ES-I3 (cell line): Measurements from ENCODE around the gene LIN7C.

Experiments used
- H3K36me3 ChIP-seq: 2 replicates; pipeline ENCODE4 v1.6.1; 2013; ENCODE audit warnings: mild to moderate bottlenecking, low read length, control low read depth, moderate library complexity; ENCODE audit not compliant: insufficient read depth
- H3K4me1 ChIP-seq: 2 replicates; pipeline ENCODE4 v1.6.1; 2013; ENCODE audit warnings: mild to moderate bottlenecking, control low read depth, low read length; ENCODE audit not compliant: insufficient read depth
- H3K9ac ChIP-seq: 2 replicates; pipeline ENCODE4 v1.6.1; 2013; ENCODE audit warnings: low read depth, mild to moderate bottlenecking, low read length, moderate library complexity
- H3K9me3 ChIP-seq: 2 replicates; pipeline ENCODE4 v1.6.1; 2013; ENCODE audit warnings: mild to moderate bottlenecking, low read length, moderate library complexity; ENCODE audit not compliant: control insufficient read depth, insufficient read depth

The LIN7C gene, protein sequence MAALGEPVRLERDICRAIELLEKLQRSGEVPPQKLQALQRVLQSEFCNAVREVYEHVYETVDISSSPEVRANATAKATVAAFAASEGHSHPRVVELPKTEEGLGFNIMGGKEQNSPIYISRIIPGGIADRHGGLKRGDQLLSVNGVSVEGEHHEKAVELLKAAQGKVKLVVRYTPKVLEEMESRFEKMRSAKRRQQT

DNA sequence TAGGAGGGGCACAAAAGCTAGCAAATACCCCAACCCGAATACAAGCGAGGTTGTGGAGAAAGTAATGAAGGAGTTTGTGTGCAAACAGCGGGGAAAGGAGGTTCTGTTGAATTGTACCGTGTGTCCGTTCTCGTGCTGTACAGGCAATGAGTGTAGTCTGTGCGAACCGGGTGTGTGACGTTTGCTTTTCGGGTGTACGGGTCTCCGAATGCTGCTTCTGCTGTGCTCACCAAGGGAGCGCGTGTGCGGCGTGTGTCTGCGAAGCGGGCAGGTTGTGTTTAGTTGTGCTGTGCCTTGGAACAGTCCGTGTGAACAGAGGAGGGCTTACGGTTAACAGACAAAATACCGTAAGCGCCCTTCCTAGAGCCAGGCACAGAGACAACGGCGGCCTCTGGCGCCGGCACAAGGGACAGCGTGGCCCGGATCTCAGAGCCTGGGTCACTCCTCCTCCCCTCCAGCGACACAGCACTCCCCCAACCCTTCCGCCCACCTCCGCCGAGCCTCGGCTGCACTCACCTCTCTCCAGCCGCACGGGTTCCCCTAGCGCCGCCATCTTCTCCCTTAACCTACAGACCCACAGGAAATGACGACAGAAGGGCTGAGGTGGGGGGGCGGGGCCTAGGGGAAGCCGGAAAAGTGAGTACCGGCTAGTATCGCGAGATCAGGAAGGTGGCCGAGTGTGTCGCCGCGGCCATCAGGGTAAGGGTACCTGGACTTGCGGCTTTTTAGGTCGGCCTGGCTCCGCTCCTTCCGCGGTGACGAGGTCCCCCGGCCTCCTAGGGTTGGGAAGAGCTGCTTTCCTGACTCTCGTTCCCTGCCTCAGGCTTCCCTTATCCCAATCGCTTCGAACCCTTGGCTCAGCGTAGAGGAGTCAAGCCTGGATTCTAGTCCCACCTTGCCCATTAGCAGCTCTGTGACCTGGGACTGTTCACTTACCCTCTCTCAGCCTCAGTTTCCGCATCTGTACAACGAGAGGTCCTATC is at the start of gene LIN7C:
TSS of gene LIN7C (minus strand) at position 570 of the 983 bp plus-strand sequence. CDS start at position 553, 17 bp downstream.
- H3K36me3 ChIP-seq: no peaks in the 10 kb centered on the region
- H3K9ac ChIP-seq: peak within 1 kb of the TSS; percentile 95
- H3K4me1 ChIP-seq: no peaks in the 10 kb centered on the region; the same call in 1 of the 2 replicates
- H3K9me3 ChIP-seq: no peaks in the 10 kb centered on the region

DNA sequence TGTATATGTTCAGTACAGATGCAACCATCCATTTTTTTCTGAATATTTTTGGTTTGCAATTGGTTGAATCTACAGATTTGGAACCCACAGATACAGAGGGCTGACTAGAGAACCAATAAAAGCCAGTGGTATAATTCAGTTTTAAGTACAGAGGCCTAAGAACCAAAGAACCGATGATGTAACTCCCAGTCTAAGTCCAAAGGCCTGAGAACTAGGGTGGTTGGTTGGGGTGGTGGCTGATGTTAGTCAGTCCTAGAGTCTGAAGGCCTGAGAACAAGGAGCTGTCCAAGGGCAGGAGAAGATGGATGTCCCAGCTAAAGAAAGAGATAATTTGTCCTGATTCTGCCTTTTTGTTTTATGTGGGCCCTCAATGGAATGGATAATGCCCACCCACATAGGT is 48.7 kb upstream of the LIN7C start:
- H3K36me3 ChIP-seq: no peaks in the 10 kb centered on the region
- no peak overlapping the region for H3K9ac ChIP-seq
- no peaks in the 10 kb centered on the region for H3K9me3 ChIP-seq
- H3K4me1 ChIP-seq: no peaks in the 10 kb centered on the region

DNA sequence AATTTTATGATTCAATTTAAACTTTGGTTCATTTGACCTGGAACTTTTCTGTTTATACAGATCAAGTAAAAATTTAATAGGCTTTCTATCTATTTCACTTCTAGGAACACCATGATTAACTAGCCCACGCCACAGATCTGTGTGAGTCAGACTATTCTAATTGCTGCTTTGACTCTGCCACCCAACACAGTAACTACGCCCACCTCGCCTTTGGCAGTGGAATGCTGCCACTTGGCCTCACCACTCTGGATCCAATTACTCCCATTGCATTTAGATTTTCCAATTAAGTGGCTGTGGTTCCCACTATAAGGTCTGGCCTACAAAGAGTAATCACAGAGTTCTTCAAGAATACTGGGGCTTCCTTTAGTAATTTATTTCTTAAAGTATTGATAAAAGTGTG is 46.6 kb upstream of the LIN7C start:
- H3K36me3 ChIP-seq: no peaks in the 10 kb centered on the region
- H3K9ac ChIP-seq: no peak overlapping the region
- no peaks in the 10 kb centered on the region for H3K4me1 ChIP-seq
- H3K9me3 ChIP-seq: no peaks in the 10 kb centered on the region

DNA sequence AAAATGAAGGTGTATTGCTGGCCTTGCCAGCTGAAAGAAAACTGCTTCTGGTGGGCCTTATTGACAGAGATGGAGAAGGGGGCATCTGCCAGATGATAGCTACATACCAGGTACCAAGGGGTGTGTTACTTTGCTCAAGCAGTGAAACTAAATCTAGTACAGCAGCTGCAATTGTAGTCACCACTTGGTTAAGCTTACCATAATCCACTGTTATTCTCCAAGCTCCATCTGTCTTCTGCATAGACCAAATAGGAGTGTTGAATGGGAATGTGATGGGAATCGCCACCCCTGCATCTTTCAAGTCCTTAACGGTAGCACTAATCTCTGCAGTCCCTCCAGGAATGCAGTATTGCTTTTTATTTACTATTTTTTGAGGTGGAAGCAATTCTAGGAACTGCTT is 45.8 kb upstream of the LIN7C start:
- H3K4me1 ChIP-seq: no peaks in the 10 kb centered on the region
- H3K9me3 ChIP-seq: no peaks in the 10 kb centered on the region
- H3K9ac ChIP-seq: no peak overlapping the region
- H3K36me3 ChIP-seq: no peaks in the 10 kb centered on the region

GRCh38 chr11:27551127-27551526 is 44.6 kb upstream of the LIN7C start:
- H3K36me3 ChIP-seq: no peaks in the 10 kb centered on the region
- no peak overlapping the region for H3K9ac ChIP-seq
- no peaks in the 10 kb centered on the region for H3K4me1 ChIP-seq
- H3K9me3 ChIP-seq: no peaks in the 10 kb centered on the region

DNA sequence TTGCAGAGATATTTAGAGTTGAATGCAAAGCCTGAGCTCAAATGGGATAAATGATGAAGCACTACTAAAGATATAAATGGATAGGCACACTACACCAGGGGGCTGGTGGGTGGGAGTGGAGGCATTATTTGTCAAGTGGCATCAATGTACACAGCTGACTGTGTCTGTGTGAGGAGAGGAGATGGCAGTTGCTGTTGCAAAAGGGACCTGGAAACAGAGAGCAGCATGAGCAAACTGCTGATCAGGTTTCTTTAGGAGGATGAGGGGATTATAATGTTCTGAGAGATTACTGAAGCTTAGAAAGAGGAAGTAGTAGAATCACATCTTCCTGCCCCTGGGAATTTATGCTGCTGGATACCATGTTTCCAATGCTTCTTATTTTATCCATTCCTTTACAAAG is 39.4 kb upstream of the LIN7C start:
- no peaks in the 10 kb centered on the region for H3K4me1 ChIP-seq
- no peaks in the 10 kb centered on the region for H3K36me3 ChIP-seq
- no peak overlapping the region for H3K9ac ChIP-seq
- H3K9me3 ChIP-seq: no peaks in the 10 kb centered on the region

DNA sequence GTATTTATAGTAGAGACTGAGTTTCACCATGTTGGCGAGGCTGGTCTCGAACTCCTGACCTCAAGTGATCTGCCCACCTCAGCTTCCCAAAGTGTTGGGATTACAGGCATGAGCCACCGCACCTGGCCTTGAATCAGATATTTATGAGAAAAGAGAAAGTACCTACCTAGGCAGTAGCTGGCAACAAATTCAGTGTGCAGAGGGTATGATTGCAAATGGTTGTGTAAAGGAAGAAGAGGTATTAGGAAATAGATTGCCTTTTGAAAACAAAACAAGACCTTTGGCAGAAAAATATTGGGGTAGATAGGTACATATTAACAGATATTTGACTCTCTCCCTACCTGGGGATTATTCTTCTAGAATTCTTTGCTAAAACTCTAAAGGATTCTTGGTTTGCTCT is 38.5 kb upstream of the LIN7C start:
- H3K36me3 ChIP-seq: no peaks in the 10 kb centered on the region
- no peaks in the 10 kb centered on the region for H3K9me3 ChIP-seq
- H3K4me1 ChIP-seq: no peaks in the 10 kb centered on the region
- H3K9ac ChIP-seq: no peak overlapping the region

- Histone ChIP-seq H3K9me3 (no peaks in the 10 kb centered on the region), H3K36me3 (no peaks in the 10 kb centered on the region), H3K4me1 (no peaks in the 10 kb centered on the region), H3K9ac (no peak overlapping the region)
Observed at GRCh38 chr11:27541790-27542189, 35.2 kb upstream of the LIN7C start.

- Histone ChIP-seq H3K9ac (no peak overlapping the region), H3K36me3 (no peaks in the 10 kb centered on the region), H3K4me1 (no peaks in the 10 kb centered on the region), H3K9me3 (no peaks in the 10 kb centered on the region)
Observed at GRCh38 chr11:27540051-27540450, 33.5 kb upstream of the LIN7C start.

DNA sequence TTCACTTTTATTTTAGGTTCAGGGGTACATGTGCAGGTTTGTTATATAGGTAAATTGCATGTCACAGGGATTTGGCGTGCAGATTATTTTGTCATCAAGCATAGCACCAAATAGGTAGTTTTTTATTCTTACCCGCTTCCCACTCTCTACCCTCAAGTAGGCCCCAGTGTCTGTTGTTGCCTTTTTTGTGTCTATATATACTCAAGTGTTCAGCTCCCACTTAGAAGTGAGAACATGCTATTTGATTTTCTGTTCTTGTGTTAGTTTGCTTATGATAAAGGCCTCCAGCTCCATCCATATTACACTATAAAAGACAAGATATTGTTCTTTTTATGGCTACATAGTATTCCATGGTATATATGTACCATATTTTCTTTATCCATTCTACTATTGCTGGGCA is 28.5 kb upstream of the LIN7C start:
- H3K9ac ChIP-seq: no peak overlapping the region
- H3K4me1 ChIP-seq: no peaks in the 10 kb centered on the region
- no peaks in the 10 kb centered on the region for H3K36me3 ChIP-seq
- no peaks in the 10 kb centered on the region for H3K9me3 ChIP-seq

- H3K4me1 ChIP-seq: no peaks in the 10 kb centered on the region
- H3K9ac ChIP-seq: no peak overlapping the region
- no peaks in the 10 kb centered on the region for H3K36me3 ChIP-seq
- no peaks in the 10 kb centered on the region for H3K9me3 ChIP-seq
Observed at GRCh38 chr11:27532652-27533325, 26.2 kb upstream of the LIN7C start.

- Histone ChIP-seq H3K9ac (no peak overlapping the region), H3K9me3 (no peaks in the 10 kb centered on the region), H3K4me1 (no peaks in the 10 kb centered on the region), H3K36me3 (no peaks in the 10 kb centered on the region)
Observed at GRCh38 chr11:27528712-27529111, 22.1 kb upstream of the LIN7C start.

GRCh38 chr11:27526535-27526934 is 20.0 kb upstream of the LIN7C start:
- H3K9me3 ChIP-seq: no peaks in the 10 kb centered on the region
- H3K4me1 ChIP-seq: no peaks in the 10 kb centered on the region
- no peak overlapping the region for H3K9ac ChIP-seq
- no peaks in the 10 kb centered on the region for H3K36me3 ChIP-seq

GRCh38 chr11:27525824-27526516 is 19.4 kb upstream of the LIN7C start:
- Histone ChIP-seq H3K9me3 (no peaks in the 10 kb centered on the region), H3K9ac (no peak overlapping the region), H3K4me1 (no peaks in the 10 kb centered on the region), H3K36me3 (no peaks in the 10 kb centered on the region)
